Fibroblast of skin of abdomen (primary cell): ENCODE data around the gene ANP32A.

ENCODE experiments used
- DNase-seq: peaks from one replicate; pipeline ENCODE4 v3.0.0-alpha.2; 2013

Gene ANP32A

GRCh38 chr15:68743256-68743655, 77.4 kb downstream of the ANP32A start:
- DNase-seq = no peak

- no peak for DNase-seq
These were observed 81.2 kb downstream of the ANP32A start for GRCh38 chr15:68739390-68740080.

- no peak for DNase-seq
These were observed 85.1 kb downstream of the ANP32A start for GRCh38 chr15:68735610-68736009.

GRCh38 chr15:68734881-68735280, 85.8 kb downstream of the ANP32A start:
- no peak for DNase-seq

GRCh38 chr15:68734352-68734751, 86.3 kb downstream of the ANP32A start:
- no peak for DNase-seq

GRCh38 chr15:68733666-68734065, 87.0 kb downstream of the ANP32A start:
- no peak for DNase-seq

GRCh38 chr15:68732451-68732850, 88.2 kb downstream of the ANP32A start:
- no peak for DNase-seq

GRCh38 chr15:68730976-68731897, 89.5 kb downstream of the ANP32A start:
- no peak for DNase-seq

- peak; percentile 43 for DNase-seq
These were observed 90.2 kb downstream of the ANP32A start for GRCh38 chr15:68730471-68730919.

- DNase-seq = peak; percentile 28
These were observed 90.8 kb downstream of the ANP32A start for GRCh38 chr15:68729789-68730411.
